ENCODE data around the gene PAN3. TPM values are rescaled to one million over a fixed set of nuclear protein-coding genes. Genes with fewer than 3 reads are reported as not detected.

The PAN3 gene
- total and polyA plus RNA-seq, 2 of the 8 experiments (the other 6 are each of a cell fraction or from before 2014, with no cell fraction given), result 12.7 to 39.3 TPM

GRCh38 chr13:28324181-28324789, 185.9 kb downstream of the PAN3 start:
- Histone ChIP-seq H4K5ac (ENCODE audit: insufficient read length, low read depth, low read length) (no peak overlapping the region), H3K23me2 (ENCODE audit: low read depth, low read length) (no peaks in the 10 kb centered on the region), H3K9ac (replicated peaks in 1 of 4; ENCODE audit: extremely low read depth in 1 of 4, low read depth in 3 of 4, low read length in 3 of 4) (no peak overlapping the region), H3K23ac (ENCODE audit: insufficient read length) (no peak overlapping the region), H3K27ac (ENCODE audit: low read depth, low read length) (no peak overlapping the region), H3K4me2 (ENCODE audit: insufficient read depth in 1 of 2, low read depth in 2 of 2, low read length in 2 of 2) (no peak overlapping the region), H3K36me3 (ENCODE audit: control insufficient read depth in 2 of 4, insufficient read depth in 4 of 4, low read length in 3 of 4) (peaks cover 0 to 13% (median 0%) of the 10 kb centered on the region in 4 experiments; a peak in 5 of 8 replicates), H3K9me3 (ENCODE audit: insufficient read depth in 2 of 2, low read depth in 1 of 2, low read length in 1 of 2) (no peaks in the 10 kb centered on the region), H3K4me1 (replicated peaks in 1 of 4; ENCODE audit: control insufficient read depth in 3 of 4, insufficient read depth in 4 of 4, low read length in 3 of 4) (no peaks in the 10 kb centered on the region), H2BK5ac (ENCODE audit: low read depth, low read length) (no peak overlapping the region), H3K79me2 (ENCODE audit: control insufficient read depth in 1 of 2, insufficient read depth in 2 of 2, low read length in 2 of 2) (no peaks in the 10 kb centered on the region), H3K56ac (replicated peaks; ENCODE audit: insufficient read length, low read depth, low read length) (no peak overlapping the region), H4K8ac (ENCODE audit: extremely low read depth, insufficient read depth, low read length) (no peak overlapping the region), H2AFZ (ENCODE audit: low read length) (no peak overlapping the region), H2AK5ac (ENCODE audit: low read depth, low read length) (no peak overlapping the region), H2BK12ac (ENCODE audit: low read depth, low read length) (no peak overlapping the region), H4K20me1 (replicated peaks in 1 of 2; ENCODE audit: control insufficient read depth in 1 of 2, insufficient read depth in 2 of 2, low read length in 2 of 2) (no peaks in the 10 kb centered on the region), H3K4ac (replicated peaks; ENCODE audit: insufficient read length, low read depth, low read length) (no peak overlapping the region), H3K14ac (ENCODE audit: insufficient read length) (no peak overlapping the region), H2BK20ac (ENCODE audit: low read length) (no peak overlapping the region), H3K18ac (ENCODE audit: extremely low read depth, low read length) (no peak overlapping the region), H3K27me3 (replicated peaks in 1 of 4; ENCODE audit: control insufficient read depth in 3 of 4, extremely low read depth in 1 of 4, insufficient read depth in 3 of 4, low read length in 3 of 4) (no peaks in the 10 kb centered on the region), H3K79me1 (ENCODE audit: low read depth, low read length) (no peaks in the 10 kb centered on the region), H4K91ac (replicated peaks; ENCODE audit: insufficient read length, low read length) (no peak overlapping the region), H2BK15ac (ENCODE audit: low read length) (no peak overlapping the region), H2BK120ac (replicated peaks; ENCODE audit: low read depth, low read length) (no peak overlapping the region), H3K4me3 (ENCODE audit: extremely low read depth in 1 of 4, insufficient read depth in 2 of 4, low read depth in 3 of 4, low read length in 4 of 4) (no peak overlapping the region)
- 66% methylated on average over 4 of the region's 4 CpGs; no CpG with 5 or more reads in 1 of the 2 experiments for WGBS, 2 experiments (ENCODE audit: extremely low coverage in 1 of 2, insufficient coverage in 1 of 2, insufficient read length in 1 of 2, insufficient replicate concordance in 2 of 2, low coverage in 1 of 2, low lambda C conversion rate in 2 of 2, missing lambda C conversion rate in 1 of 2)
- FAIRE-seq (peak; percentile 95), DNase-seq (ENCODE audit: low read depth in 1 of 2, low spot score in 2 of 2) (peak; percentile 51 to 81)
- ChIA-PET POLR2A (ENCODE audit: partially characterized antibody) (interaction anchor here (1.0 kb wide), 1 partner anchor 335 kb away, joined by 3 read pairs; the partner anchor contains the start of gene POMP), CTCF (ENCODE audit: partially characterized antibody) (interaction anchor here (0.6 to 3.0 kb wide), 18 partner anchors 10 to 378 kb away, joined by 3 to 20 read pairs (median 3); no protein-coding TSS in a partner anchor)
- TF ChIP-seq CTCF (IDR thresholded peaks at IDR 0.05; ENCODE audit: control extremely low read depth in 1 of 3, insufficient read depth in 1 of 3, low read depth in 1 of 3, low read length in 3 of 3), result peak; percentile 59 to 85 (median 77)
- no peak for TF ChIP-seq BRCA1 (IDR thresholded peaks at IDR 0.05; ENCODE audit: low read depth, low read length)
- no peak for TF ChIP-seq JUND (IDR thresholded peaks at IDR 0.05; ENCODE audit: low read length)
- peak; percentile 90 to 92 for TF ChIP-seq RAD21 (IDR thresholded peaks at IDR 0.05 in 1 of 2, conservative IDR thresholded peaks at IDR 0.05 in 1 of 2; ENCODE audit: low read depth in 2 of 2, low read length in 2 of 2)
- TF ChIP-seq YY1 (IDR thresholded peaks at IDR 0.05; ENCODE audit: low read depth, low read length), result 0 out of 2 replicates have a peak, but pooled peaks have one; percentile 48
- TF ChIP-seq TAF7 (optimal IDR thresholded peaks at IDR 0.05; ENCODE audit: borderline replicate concordance, low read depth, low read length), result no peak
